ENCODE measurements around the gene TRPV4. TPM values are rescaled to one million over a fixed set of nuclear protein-coding genes. Genes with fewer than 3 reads are reported as not detected.

TRPV4 gene
- total and polyA plus RNA-seq, 2 donors (not counting 3 experiments of a cell fraction or from before 2014, with no cell fraction given) = 8.8 to 22.3 TPM

DNA sequence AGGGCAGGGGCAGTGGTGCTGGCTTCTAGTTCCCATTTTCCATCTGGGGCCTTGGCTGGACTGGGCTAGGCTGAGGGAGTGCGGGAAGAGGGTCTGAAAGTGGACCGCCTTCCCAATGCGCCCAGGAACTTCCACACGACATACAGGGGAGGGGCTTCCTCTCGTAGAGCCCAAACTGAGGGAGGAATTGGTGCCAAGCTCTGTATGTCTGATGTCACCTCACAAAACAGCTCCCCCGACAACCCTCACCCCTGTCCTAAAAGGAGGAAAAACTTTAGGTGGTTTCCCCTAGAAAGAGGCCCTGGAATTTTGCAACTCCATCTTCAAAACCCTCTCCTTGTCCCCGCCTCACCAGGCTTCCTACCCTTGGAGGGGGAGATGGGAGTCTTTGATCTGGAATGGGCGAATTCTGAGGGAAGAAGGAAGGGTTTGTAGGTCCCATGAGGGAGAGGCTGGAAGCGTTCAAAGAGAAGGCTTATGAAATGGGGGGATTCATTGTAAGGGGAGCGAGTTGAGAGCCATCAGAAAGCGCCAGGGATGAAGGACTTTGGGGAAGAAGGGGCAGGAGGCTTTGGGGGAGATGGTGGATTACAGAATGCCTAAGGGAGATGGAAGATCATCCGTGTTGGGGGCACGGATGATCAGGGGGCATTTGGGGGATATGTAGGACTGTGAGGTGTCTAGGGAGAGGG, 46.3 kb upstream of the TRPV4 start:
- POLR2A ChIA-PET = no interaction called here
- H3K4me1 ChIP-seq (ENCODE audit: control insufficient read depth, extremely low read depth, insufficient read depth, low read length) = peaks cover 17% of the 10 kb centered on the region
- H2AFZ ChIP-seq (ENCODE audit: low read depth, low read length) = peak overlapping the region; percentile 71
- H4K20me1 ChIP-seq (replicated peaks; ENCODE audit: control insufficient read depth, extremely low read depth, insufficient read depth, low read length) = no peaks in the 10 kb centered on the region
- no peak for TF ChIP-seq FOS (IDR thresholded peaks at IDR 0.05; ENCODE audit: borderline replicate concordance, insufficient read depth, low read length)
- TF ChIP-seq JUN (IDR thresholded peaks at IDR 0.05; ENCODE audit: borderline replicate concordance, insufficient read depth, insufficient read length, low read depth) = no peak
- TF ChIP-seq, protein P1, sequence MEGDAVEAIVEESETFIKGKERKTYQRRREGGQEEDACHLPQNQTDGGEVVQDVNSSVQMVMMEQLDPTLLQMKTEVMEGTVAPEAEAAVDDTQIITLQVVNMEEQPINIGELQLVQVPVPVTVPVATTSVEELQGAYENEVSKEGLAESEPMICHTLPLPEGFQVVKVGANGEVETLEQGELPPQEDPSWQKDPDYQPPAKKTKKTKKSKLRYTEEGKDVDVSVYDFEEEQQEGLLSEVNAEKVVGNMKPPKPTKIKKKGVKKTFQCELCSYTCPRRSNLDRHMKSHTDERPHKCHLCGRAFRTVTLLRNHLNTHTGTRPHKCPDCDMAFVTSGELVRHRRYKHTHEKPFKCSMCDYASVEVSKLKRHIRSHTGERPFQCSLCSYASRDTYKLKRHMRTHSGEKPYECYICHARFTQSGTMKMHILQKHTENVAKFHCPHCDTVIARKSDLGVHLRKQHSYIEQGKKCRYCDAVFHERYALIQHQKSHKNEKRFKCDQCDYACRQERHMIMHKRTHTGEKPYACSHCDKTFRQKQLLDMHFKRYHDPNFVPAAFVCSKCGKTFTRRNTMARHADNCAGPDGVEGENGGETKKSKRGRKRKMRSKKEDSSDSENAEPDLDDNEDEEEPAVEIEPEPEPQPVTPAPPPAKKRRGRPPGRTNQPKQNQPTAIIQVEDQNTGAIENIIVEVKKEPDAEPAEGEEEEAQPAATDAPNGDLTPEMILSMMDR (IDR thresholded peaks at IDR 0.05; ENCODE audit: extremely low read depth in 1 of 2, insufficient read depth in 1 of 2, low read depth in 1 of 2, low read length in 2 of 2) = no peak
- TF ChIP-seq MAX (IDR thresholded peaks at IDR 0.05; ENCODE audit: insufficient read depth, insufficient read length) = no peak
- TF ChIP-seq POLR2A (IDR thresholded peaks at IDR 0.05; ENCODE audit: low read depth, low read length) = no peak
- TF ChIP-seq EZH2 (IDR thresholded peaks at IDR 0.05; ENCODE audit: borderline replicate concordance, low read depth, low read length, severe bottlenecking) = no peak
- TF ChIP-seq GATA2 (IDR thresholded peaks at IDR 0.05; ENCODE audit: insufficient read depth, insufficient read length, low read depth, low read length) = no peak
- TF ChIP-seq POLR2AphosphoS5 (IDR thresholded peaks at IDR 0.05; ENCODE audit: insufficient read depth, low read depth, low read length) = no peak
- no peak for TF ChIP-seq MYC (IDR thresholded peaks at IDR 0.05; ENCODE audit: low read depth, low read length)
- CTCF ChIA-PET = interaction anchor here (1.0 to 3.8 kb wide), 2 partner anchors 26 to 74 kb away, joined by 3 to 27 read pairs; no protein-coding TSS in a partner anchor
- H3K27ac ChIP-seq (ENCODE audit: insufficient read depth, low read depth, low read length) = peak overlapping the region; percentile 40
- BruUV-seq (replicated peaks) = TSS peak; percentile 39
- peaks cover 27% of the 10 kb centered on the region for H3K79me2 ChIP-seq (ENCODE audit: control insufficient read depth, insufficient read depth, low read length)
- H3K36me3 ChIP-seq (ENCODE audit: control insufficient read depth in 2 of 2, extremely low read depth in 1 of 2, insufficient read depth in 2 of 2, low read length in 2 of 2) = no peaks in the 10 kb centered on the region
- H3K9me1 ChIP-seq (replicated peaks; ENCODE audit: control insufficient read depth, extremely low read depth, insufficient read depth, low read length) = no peaks in the 10 kb centered on the region
- peak overlapping the region; percentile 69 for H3K9ac ChIP-seq (replicated peaks; ENCODE audit: extremely low read depth, insufficient read depth, low read length)
- DNase-seq (ENCODE audit: low read depth, low spot score) = peak; percentile 33
- no peaks in the 10 kb centered on the region for H3K9me3 ChIP-seq (replicated peaks; ENCODE audit: control insufficient read depth, insufficient read depth, low read length)
- H3K4me3 ChIP-seq (replicated peaks in 1 of 3; ENCODE audit: insufficient read depth in 1 of 3, low read depth in 1 of 3, low read length in 3 of 3) = peak overlapping the region; percentile 50 to 76 (median 61)
- intact Hi-C loops (cut with micrococcal nuclease) = loop anchor here (1.0 to 2.0 kb wide), 5 partner anchors 9 to 361 kb away; partner anchors contain the start of gene TCHP
- H3K4me2 ChIP-seq (ENCODE audit: insufficient read depth, low read length) = peak overlapping the region; percentile 47
- no peaks in the 10 kb centered on the region for H3K27me3 ChIP-seq (ENCODE audit: control insufficient read depth in 2 of 2, insufficient read depth in 2 of 2, low read length in 2 of 2)
- dilution Hi-C loops (cut with MboI; ENCODE audit: extremely low pct_ligation_motif_present, low sequenced_read_pairs) = no loop called here
- peak; percentile 58 for FAIRE-seq

All from endothelial cell of umbilical vein (primary cell).